HG03108 (cell line): ENCODE data around the gene C1orf210.

Experiments
- ATAC-seq: cut with Tn5 transposase; IDR thresholded peaks from one replicate; pipeline ENCODE4 v1.9.1; 2021; ENCODE audit warnings: moderate library complexity; ENCODE audit not compliant: unreplicated experiment

Gene C1orf210

DNA sequence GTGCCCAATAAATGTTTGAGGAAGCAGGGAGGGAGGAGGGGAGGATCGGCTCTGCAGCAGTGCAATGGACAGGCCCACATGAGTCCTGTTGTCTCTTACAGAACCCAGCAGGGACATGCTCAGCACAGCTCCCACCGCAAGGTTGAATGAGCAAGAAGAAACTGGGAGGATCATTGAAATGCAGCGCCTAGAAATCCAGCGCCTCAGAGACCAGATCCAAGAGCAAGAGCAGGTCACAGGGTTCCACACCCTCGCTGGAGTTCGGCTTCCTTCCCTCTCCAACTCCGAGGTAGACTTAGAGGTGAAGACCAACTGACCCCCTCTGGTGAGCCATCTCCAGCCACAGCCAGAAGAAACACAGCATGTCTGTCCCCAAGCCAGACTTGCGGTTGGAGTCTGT, 31.5 kb downstream of the C1orf210 start:
- no peak for ATAC-seq

DNA sequence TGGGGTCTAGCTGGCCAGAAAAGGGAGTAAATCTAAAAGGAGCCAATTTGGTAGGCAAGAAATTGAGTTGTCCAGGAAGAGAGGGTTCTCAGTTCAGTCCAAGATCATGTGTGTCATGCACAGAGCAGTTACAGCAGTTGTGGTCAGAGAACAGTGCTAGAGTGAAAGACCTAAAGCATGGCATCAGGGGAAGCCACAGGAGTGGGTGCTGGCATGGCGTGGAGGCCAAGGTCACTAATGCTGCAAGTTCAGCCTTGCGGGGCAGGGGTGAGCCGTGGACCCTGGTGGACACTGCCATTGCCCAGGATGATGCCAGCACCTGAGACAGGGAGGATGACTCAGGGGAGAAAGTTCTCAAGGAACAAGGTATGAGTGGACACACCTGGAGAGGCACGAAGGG, 32.2 kb downstream of the C1orf210 start:
- no peak for ATAC-seq

DNA sequence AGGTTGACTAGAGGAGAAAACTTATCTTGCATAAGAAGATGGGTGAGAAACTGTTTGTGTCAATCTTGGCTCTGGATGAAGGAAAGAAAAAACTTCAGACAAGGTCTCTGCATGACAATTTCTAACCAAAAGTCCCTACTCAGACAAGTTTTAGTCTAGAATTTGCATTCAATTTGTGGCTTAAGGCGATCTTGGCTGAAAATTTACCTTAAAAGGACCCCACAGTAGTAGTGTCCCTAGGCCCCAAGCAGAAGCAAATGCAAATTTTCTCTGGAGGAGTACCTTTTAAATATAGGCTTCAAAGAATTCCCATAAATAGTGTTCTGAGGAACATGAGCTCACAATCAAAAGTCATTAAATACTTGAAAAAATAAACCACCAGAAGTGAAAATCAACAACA, 33.2 kb downstream of the C1orf210 start:
- ATAC-seq: no peak

DNA sequence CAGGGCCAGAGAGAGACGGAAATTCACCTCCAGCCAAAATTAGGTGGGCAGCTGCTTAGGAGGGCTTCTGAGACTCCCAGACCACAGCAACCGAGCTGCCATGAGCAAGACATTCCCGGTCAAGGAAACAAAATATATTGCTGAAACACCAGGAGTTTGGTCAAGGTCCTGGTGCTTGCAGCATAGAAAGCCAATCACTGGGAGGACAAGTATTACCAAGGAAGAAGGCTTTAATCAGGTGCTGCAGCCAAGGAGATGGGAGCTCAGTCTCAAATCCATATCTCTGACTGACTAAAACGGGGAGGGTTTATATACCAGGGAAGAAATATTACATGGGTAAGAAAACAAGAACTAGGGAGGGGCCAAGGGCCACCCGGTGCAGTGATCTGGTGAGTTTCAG, 34.4 kb downstream of the C1orf210 start:
- no peak for ATAC-seq

DNA sequence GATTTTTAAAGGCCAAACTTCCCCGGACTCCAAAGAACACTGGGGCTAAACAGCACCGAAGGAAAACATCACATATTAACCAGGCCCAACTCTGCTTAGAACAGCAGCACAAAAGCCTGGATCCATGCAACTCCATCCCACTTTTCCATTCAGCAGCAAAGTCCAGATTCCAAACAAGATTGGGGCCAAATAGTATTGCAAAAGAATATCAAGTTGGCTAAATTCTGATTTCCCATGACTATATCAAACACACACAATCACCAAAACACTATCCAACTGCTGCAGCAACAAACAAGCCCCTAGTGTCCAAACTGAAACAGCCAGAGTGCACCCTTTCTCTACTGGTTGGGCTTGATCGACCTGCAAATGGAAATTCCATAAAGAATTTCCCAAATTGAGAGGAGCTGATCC, 35.0 kb downstream of the C1orf210 start:
- no peak for ATAC-seq

DNA sequence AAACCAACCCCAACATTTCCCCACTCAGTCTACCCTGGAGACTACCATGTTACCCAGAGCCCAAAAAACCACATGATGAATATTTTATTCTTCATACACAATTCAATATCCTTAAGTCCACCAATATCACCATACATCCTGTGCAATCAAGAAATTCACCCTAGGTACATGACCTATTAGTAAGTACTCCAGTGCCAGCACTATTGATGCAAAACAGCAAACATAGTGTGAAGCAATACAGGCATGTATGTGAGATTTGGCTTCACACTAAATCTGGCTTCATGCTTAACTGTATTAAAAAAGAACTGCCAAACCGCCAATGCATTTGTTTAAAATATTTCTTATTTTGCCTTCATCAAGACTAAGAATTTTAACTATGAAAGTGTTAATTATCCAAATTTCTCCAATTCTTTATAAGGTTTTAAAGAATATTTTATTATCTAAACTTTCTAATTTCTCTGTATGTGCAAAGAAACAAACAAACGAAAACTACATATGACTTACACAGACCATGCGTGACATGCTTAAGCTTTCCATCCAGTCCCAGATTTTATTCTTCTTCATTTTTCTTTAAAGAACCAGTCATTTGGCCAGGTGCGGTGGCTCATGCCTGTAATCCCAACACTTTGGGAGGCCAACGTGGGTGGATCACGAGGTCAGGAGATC, 38.0 kb downstream of the C1orf210 start:
- ATAC-seq: no peak

DNA sequence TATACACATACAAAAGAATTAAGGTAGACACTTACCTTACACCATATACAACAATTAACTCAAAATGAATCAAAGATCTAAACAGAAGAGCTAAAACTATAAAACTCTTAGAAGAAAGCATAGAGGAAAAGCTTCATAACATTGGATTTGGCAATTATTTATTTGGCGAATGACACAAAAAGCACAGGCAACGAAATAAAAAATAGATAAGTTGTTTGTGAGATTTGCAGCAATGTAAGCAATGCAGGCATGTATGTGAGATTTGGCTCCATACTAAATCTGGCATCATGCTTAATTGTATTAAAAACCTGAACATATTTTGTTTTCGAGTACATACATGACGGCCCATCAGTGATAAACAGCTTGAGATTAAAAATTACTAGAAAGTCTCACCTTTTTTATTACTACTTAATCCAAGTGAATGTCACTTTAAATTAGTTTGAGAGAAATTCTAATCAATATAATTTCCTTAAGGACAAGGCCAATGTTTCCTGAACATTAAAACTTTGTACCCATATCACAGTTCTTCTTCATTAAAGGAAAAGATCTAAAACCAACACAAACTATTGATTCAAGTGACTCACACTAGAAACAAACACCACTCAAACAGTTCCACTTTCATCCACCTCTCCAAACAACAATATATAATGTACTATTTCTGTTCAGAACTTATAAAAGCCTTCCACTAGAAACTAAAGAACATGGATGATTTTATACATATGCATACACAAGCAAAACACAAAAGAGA, 38.7 kb downstream of the C1orf210 start:
- ATAC-seq: no peak

DNA sequence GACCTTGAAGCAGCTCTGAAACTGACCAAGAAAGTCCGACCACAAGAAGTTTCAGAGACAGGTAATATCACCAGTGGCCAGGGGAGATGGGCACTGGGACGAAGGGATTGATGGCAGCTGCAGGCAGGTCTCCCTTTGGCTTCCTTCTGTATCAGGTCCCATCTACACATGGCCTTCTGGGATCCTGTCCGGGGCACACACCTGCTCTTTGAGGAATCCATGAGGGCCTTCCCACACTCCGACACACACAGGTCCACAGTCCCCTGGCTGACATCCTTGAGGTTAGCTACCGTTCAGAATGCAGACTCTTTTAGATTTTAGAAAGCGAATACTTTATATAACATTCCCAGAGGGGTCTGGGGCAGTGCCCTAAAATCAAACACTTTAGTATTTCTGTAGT, 42.1 kb downstream of the C1orf210 start:
- no peak for ATAC-seq

DNA sequence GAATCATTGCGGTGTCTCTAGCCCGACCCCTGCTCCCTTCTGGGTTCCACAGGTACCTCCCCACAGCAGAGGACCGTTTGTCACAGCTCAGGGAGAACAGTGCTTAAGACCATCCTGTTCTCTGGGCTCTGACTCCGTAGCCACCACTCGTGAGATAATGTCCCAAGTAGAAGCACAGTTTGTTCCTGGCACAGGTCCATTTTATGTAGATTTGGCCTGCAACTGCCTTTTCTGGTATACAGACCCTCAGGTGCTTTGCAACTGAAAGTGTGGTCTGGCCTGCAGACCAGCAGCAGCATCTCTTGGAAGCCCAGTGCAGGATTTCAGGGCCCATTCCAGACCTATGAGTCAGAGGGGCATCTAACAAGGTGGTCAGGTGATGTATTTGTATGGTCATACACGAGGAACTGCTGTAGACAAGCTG, 44.0 kb downstream of the C1orf210 start:
- no peak for ATAC-seq

DNA sequence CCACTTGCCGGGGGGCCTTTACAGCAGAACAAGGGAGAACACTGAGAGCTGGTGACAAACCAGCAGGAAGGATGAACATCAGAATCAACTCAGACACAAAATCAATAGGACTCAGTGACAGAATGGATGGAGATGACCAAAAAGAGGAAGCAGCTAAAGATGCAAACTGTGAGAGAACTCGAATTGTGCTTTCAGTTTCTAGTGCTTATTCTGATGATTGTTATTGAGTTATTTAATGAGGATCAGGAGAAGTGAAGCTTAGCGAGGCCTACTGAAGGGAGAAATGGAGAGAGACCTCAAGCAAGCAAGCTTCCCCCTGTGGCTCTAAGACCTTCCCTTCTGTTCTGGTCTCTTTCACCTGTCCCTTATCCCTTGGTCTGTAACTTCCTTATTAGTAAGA, 45.9 kb downstream of the C1orf210 start:
- peak; percentile 80 for ATAC-seq

DNA sequence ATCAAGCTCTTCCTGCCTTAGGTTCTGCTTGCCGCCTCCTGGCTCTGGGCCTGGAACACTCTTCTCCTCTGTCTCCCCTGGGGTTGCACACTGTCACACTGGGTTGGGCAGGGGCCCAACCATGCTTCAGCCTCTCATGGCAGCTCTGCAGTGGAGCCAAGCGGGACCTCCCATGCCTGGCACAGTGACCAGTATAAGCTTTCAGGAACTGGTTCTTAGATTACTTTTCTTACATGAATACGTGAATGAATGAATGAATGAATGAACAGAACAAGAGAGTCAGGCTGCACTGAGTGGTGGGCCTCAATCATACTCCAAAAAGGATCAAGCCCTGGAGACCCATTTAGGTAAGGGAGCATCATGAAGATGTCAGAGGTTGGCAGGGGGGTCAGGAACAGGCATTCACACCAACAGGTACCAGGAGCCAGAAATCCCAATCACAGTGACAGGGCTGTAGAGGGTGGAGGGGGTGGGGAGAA, 46.4 kb downstream of the C1orf210 start:
- no peak for ATAC-seq

DNA sequence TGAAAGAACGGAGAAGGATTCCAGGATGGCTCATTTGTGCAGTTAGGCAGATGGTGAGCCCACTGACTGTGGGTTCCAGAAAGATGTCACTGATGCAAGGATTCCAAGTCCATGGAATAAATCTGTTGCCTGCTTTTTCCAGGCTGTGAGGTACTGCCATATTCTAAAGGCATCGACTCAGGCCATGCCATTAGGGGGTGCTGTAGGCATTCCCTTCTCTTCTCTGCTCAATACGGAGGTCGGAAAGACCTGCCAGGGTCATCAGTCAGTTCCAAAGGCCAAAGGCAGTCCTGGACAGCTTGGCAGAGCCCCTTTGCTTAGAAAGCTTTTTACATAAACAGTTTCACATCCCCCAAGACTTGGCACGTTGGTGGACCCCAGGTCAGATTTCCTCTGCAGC, 47.3 kb downstream of the C1orf210 start:
- ATAC-seq: no peak

DNA sequence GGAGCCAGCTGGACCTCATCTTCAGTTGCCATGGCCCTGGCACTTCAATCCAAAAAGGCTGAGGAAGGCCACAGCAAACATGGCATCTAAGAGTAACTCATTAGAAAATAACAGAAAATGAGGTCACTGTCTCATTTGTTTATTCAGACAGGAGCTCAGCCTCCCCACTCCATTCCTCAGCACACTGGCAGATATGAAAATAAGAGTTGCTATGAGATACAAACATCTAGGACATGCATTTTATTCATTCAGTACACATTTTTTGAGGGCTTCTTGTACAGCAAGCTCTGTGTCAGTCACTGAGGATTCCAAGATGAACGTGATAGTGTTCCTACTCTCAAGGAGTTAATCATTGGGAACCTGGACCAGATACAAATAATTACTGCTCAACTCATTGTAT, 48.3 kb downstream of the C1orf210 start:
- ATAC-seq: no peak

DNA sequence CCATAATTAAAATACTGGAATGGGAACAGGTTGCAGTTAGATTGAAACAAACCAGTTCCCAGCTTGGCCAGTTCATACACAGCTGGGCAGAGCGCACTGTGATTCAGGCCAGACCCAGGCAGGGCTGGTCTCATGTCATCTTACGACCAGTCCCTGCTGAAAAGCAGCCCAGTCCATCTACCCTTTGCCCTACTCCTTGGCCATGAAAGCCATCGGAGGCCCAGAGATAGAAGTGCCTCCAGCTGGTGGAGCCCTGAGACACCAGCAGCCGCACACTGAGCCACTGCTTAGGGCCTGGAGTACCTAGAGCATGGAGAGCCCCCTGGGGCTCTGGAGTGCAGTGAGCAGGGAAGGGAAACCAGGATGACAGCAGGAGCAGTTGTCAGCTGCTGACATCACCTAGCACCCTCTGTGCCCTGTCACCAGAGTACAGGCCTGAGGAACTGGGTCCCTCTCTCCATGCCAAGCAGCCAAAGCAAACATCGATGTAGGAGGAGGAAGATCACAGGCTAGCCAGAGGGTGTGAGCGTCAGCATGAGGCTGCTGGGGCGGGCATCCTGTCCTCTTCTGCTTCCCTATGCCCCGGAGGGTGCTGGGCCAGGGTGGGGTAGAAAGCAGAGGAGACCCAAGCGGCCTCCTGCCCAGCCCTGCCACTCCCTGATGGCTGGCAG, 49.8 kb downstream of the C1orf210 start:
- no peak for ATAC-seq

DNA sequence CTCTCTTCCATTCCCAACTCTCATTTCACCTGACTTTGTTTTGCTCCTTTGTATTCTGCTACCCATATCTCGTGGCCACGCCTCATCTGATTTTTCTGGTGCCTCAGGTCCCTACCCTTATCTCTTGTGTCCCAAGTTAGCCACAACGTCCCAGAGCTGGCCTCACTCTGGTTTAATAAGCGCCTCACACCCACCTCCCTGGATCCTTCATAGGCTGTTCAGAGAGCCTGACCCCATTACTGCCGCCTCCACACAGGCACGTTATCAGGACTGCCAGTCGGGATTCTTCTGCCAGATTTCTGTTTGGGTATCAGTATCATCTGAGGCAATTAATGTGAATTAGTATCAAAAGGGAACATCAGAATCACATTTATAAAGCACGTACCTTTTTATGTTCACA, 50.3 kb downstream of the C1orf210 start:
- no peak for ATAC-seq

DNA sequence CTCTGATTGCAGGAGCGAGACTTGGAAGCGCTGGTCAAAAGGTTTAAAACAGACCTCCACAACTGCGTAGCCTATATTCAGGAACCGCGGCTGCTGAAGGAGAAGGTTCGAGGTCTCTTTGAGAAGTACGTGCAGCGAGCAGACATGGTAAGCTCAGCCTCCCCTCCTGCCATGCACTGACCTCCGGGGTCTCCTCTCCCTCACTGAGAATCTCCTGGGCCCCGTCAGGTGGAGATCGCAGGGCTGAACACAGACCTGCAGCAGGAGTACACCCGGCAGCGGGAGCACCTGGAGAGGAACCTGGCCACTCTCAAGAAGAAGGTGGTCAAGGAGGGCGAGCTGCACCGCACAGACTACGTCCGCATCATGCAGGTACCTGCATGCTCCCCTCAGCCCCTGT, 51.1 kb downstream of the C1orf210 start:
- ATAC-seq: no peak

DNA sequence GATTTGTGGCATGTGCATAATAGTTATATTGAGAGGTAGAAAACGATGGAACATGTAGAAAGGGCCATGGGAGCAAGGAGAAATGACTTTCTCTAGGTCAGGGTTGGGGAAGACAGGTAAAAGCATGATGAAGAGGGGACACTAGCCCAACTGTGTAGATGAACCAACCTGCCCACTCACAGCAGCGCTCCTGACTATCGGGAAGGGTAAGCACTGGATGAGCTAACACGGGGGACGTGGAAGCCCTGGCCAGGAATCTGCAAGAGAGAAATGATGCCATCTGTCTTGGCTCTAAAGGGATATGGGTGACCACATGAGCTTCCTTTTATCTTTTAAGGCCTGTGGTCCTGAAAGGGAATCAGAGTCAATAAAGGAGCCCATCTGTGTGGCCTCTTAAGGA, 51.8 kb downstream of the C1orf210 start:
- ATAC-seq: no peak

DNA sequence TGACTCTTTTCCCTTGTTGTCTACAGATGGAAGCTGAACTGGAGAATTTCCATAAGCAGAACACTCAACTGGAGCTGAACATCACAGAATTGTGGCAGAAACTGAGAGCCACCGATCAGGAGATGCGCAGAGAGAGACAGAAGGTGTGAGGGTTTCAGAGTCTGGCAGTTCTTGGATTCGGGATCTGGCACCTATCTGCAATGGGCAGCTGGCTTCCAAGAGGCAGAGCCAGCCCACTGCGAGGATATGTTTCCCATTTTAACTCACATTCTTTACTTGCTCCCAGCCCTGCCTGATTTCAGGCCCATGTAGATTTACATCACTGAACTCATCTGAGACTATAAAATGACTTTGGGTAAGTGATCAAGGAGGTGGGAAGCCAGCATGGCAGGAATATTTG, 52.9 kb downstream of the C1orf210 start:
- no peak for ATAC-seq

DNA sequence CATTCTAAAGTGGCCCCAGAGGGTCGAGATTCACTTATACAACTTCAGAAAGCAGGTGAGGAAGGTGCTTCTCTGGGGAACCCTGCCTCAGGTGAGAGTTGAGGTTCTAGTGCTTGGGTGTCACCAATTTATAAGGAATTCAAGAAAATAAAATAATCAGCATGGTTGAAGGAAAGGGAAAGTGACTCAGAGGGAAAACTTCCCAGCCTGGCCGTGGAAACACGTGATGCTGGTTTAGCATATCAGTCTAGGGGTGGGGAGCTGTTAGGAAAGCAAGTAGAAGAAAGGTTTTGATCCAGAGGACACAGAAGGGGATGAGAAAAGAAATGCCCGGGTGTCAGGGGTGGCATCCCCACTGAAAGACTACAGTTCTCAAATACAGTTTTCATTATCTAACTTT, 53.3 kb downstream of the C1orf210 start:
- ATAC-seq: no peak
